ENCODE results near the gene RAB40B. TPM values are rescaled to one million over a fixed set of nuclear protein-coding genes. Genes with fewer than 3 reads are reported as not detected.

Gene RAB40B
- total RNA-seq, 2 donors from 2014 or later, result 23.8 to 34.9 TPM

DNA sequence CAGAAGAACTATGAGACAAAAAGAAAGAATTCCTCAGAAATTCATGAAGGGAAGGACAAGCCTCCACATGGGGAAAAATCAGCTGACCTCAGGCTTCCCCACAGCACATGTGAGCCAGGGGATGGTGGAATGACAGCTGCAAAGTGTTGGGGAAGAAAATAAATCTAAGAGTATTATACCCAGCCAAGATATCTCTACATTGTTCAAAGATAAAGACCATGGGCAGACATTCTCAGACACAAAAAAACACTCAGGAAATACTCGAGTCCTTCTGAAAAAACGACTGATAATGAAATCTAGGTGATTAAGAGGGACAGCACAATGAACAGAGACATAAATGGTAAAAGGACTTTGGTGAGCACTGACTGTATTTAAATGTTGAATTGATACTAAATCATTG is 3.9 kb downstream of the RAB40B start:
- Histone ChIP-seq H3K27ac (no peak overlapping the region), H3K27me3 (replicated peaks; ENCODE audit: insufficient read depth) (no peaks in the 10 kb centered on the region), H3K4me3 (no peak overlapping the region), H3K4me1 (replicated peaks) (peaks cover 9% of the 10 kb centered on the region), H3K36me3 (no peaks in the 10 kb centered on the region), H3K9me3 (no peaks in the 10 kb centered on the region)
- TF ChIP-seq, protein P1, sequence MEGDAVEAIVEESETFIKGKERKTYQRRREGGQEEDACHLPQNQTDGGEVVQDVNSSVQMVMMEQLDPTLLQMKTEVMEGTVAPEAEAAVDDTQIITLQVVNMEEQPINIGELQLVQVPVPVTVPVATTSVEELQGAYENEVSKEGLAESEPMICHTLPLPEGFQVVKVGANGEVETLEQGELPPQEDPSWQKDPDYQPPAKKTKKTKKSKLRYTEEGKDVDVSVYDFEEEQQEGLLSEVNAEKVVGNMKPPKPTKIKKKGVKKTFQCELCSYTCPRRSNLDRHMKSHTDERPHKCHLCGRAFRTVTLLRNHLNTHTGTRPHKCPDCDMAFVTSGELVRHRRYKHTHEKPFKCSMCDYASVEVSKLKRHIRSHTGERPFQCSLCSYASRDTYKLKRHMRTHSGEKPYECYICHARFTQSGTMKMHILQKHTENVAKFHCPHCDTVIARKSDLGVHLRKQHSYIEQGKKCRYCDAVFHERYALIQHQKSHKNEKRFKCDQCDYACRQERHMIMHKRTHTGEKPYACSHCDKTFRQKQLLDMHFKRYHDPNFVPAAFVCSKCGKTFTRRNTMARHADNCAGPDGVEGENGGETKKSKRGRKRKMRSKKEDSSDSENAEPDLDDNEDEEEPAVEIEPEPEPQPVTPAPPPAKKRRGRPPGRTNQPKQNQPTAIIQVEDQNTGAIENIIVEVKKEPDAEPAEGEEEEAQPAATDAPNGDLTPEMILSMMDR (IDR thresholded peaks at IDR 0.05), result no peak
- TF ChIP-seq POLR2A (IDR thresholded peaks at IDR 0.05) (no peak), POLR2AphosphoS5 (IDR thresholded peaks at IDR 0.05) (no peak)
- intact Hi-C loops (cut with DNase I), result no loop called here
- 81% methylated on average over 2 of the region's 2 CpGs for WGBS
- DNase-seq (ENCODE audit: low spot score), result no peak

GRCh38 chr17:82693168-82693867 is 5.2 kb downstream of the RAB40B start:
- Histone ChIP-seq H3K36me3 (no peaks in the 10 kb centered on the region), H3K9me3 (no peaks in the 10 kb centered on the region), H3K4me1 (replicated peaks) (peaks cover 9% of the 10 kb centered on the region), H3K4me3 (no peak overlapping the region), H3K27ac (no peak overlapping the region), H3K27me3 (replicated peaks; ENCODE audit: insufficient read depth) (no peaks in the 10 kb centered on the region)
- no peak for DNase-seq (ENCODE audit: low spot score)
- TF ChIP-seq POLR2A (IDR thresholded peaks at IDR 0.05) (no peak), POLR2AphosphoS5 (IDR thresholded peaks at IDR 0.05) (no peak)
- TF ChIP-seq, protein P1 (IDR thresholded peaks at IDR 0.05), result no peak
- 91% methylated on average over 22 of the region's 22 CpGs for WGBS
- intact Hi-C loops (cut with DNase I), result no loop called here

DNA sequence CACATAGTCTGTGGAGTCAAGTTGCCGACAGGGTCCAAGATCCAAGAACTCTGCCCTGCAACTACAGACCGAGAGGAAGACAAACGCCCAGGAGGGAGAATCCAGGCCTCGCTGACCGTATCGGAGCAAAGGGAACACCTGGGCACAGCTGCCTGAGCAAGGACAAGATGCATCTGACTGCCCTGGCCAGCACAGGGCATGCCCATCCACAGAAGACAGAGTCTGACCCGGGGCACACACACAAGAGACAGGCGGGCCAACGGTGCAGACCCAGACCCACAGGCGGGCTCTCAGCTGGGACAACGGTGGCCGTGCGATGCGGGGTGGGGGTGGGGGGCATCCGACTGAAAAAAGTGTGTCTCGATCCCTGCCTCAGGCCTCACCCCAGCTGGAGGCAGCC is 6.2 kb downstream of the RAB40B start:
- no peak for DNase-seq (ENCODE audit: low spot score)
- intact Hi-C loops (cut with DNase I), result no loop called here
- Histone ChIP-seq H3K4me1 (replicated peaks) (peaks cover 5% of the 10 kb centered on the region), H3K36me3 (no peaks in the 10 kb centered on the region), H3K27me3 (replicated peaks; ENCODE audit: insufficient read depth) (no peaks in the 10 kb centered on the region), H3K27ac (no peak overlapping the region), H3K9me3 (no peaks in the 10 kb centered on the region), H3K4me3 (no peak overlapping the region)
- 79% methylated on average over 8 of the region's 16 CpGs for WGBS
- no peak for TF ChIP-seq POLR2AphosphoS5 (IDR thresholded peaks at IDR 0.05)

DNA sequence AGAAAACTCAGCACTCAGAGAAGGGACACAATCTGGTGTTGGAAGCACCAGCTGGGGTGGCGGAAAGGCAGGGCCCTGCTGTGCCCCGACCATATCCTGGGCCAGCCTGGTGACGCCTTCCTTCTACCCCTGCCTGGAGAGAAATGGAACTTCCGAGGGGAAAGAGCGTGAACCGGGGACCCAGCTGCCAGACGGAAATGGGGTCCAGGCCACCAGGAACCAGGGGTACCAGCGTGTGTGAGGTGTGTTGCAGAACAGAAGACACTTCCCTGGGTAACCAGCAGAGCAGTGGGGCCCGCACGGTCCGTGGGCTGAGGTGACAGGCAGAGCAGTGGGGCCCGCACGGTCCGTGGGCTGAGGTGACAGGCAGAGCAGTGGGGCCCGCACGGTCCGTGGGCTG is 6.8 kb downstream of the RAB40B start:
- Histone ChIP-seq H3K36me3 (no peaks in the 10 kb centered on the region), H3K27ac (no peak overlapping the region), H3K4me1 (replicated peaks) (peaks cover 4% of the 10 kb centered on the region), H3K4me3 (no peak overlapping the region), H3K27me3 (replicated peaks; ENCODE audit: insufficient read depth) (no peaks in the 10 kb centered on the region), H3K9me3 (no peaks in the 10 kb centered on the region)
- 87% methylated on average over 13 of the region's 17 CpGs for WGBS
- DNase-seq (ENCODE audit: low spot score), result no peak
- intact Hi-C loops (cut with DNase I), result no loop called here
- TF ChIP-seq POLR2AphosphoS5 (IDR thresholded peaks at IDR 0.05), result no peak
- TF ChIP-seq POLR2A (IDR thresholded peaks at IDR 0.05), result no peak
- TF ChIP-seq, protein P1 (IDR thresholded peaks at IDR 0.05), result no peak

DNA sequence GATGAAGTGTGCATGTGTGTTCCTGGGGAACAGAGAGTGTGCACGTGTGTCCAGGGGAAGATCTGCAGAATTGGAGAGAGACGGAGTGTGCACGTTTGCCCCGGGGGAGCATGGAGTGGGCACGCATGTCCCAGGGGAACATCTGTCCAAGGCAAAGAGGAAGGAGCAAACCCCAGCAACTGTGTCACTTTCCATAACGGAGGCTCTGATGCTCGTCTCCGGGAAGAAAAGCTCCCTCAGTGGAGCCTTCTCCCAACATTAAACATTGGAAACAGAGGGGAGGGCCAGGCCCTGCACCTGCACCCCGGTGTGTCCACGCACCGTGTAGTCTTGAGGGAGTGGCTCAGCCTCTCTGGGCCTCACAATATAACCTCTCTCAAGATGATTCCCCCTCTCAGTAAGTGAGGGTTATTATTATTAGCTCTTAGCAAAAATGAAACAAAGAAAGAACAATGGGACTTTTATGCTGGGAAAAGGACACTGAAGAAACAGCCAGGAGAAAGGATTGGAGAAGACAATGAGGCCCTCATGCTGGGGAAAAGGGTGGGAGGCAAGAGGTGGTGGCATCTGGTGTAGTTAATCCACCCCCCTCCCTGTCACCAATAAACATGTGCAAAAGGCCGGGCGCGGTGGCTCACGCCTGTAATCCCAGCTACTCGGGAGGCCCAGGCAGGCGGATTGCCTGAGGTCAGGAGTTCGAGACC is 7.6 kb downstream of the RAB40B start:
- Histone ChIP-seq H3K9me3 (no peaks in the 10 kb centered on the region), H3K27ac (no peak overlapping the region)

More for the DNA sequence above, 7.6 kb downstream of the RAB40B start:
- Histone ChIP-seq H3K36me3 (no peaks in the 10 kb centered on the region), H3K27me3 (replicated peaks; ENCODE audit: insufficient read depth) (no peaks in the 10 kb centered on the region), H3K4me3 (no peak overlapping the region), H3K4me1 (replicated peaks) (peaks cover 4% of the 10 kb centered on the region)
- TF ChIP-seq POLR2A (IDR thresholded peaks at IDR 0.05) (no peak), POLR2AphosphoS5 (IDR thresholded peaks at IDR 0.05) (no peak)
- TF ChIP-seq, protein P1 (IDR thresholded peaks at IDR 0.05), result no peak
- intact Hi-C loops (cut with DNase I), result no loop called here
- WGBS, result 76% methylated on average over 18 of the region's 18 CpGs
- DNase-seq (ENCODE audit: low spot score), result no peak

All from prostate gland (tissue), 2 donors.